ENCODE data around the gene EPS15. TPM values are rescaled to one million over a fixed set of nuclear protein-coding genes. Genes with fewer than 3 reads are reported as not detected.

The EPS15 gene
- total and polyA plus RNA-seq, 4 donors, result 8.8 to 52.1 (median 19.1) TPM

DNA sequence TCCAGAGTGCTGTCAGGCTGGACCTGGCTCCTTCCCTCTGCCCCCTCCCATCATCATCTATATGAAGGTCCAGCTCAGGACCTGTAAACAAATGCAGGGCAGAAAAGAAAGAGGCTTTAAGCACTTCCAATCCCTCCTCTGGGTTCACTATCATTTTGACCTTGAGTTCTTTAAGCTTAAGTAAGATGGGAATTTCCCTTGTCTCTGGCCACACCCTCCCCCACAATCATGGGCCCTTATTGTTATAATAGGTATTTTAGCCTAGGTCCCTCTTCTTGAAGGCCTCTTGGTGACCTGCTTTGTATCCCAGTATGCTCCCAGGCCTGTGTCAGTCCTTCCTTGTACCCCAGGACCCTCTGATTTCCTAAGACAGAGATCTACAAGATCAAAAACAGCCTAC lies 45.1 kb upstream of the EPS15 start:
- TF ChIP-seq EGR1 (IDR thresholded peaks at IDR 0.05; ENCODE audit: low read depth in 2 of 2), result no peak
- TF ChIP-seq, protein P1, sequence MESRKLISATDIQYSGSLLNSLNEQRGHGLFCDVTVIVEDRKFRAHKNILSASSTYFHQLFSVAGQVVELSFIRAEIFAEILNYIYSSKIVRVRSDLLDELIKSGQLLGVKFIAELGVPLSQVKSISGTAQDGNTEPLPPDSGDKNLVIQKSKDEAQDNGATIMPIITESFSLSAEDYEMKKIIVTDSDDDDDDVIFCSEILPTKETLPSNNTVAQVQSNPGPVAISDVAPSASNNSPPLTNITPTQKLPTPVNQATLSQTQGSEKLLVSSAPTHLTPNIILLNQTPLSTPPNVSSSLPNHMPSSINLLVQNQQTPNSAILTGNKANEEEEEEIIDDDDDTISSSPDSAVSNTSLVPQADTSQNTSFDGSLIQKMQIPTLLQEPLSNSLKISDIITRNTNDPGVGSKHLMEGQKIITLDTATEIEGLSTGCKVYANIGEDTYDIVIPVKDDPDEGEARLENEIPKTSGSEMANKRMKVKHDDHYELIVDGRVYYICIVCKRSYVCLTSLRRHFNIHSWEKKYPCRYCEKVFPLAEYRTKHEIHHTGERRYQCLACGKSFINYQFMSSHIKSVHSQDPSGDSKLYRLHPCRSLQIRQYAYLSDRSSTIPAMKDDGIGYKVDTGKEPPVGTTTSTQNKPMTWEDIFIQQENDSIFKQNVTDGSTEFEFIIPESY (IDR thresholded peaks at IDR 0.05), result no peak
- TF ChIP-seq FOXA1 (IDR thresholded peaks at IDR 0.05), result no peak
- TF ChIP-seq RXRA (IDR thresholded peaks at IDR 0.05), result peak in 1 of 2 donors; percentile 6
- TF ChIP-seq FOXA2 (IDR thresholded peaks at IDR 0.05), result no peak
- TF ChIP-seq JUND (IDR thresholded peaks at IDR 0.05), result no peak
- DNase-seq (ENCODE audit: low spot score), result no peak
- no peak overlapping the region for H3K9ac ChIP-seq (ENCODE audit: low read depth in 1 of 2, low read length in 2 of 2)
- H3K27ac ChIP-seq (ENCODE audit: low read depth in 1 of 2, low read length in 2 of 2), result no peak overlapping the region
- H3K27me3 ChIP-seq (ENCODE audit: control insufficient read depth in 4 of 4, insufficient read depth in 4 of 4, low read length in 3 of 4), result no peaks in the 10 kb centered on the region
- no peaks in the 10 kb centered on the region for H3K9me3 ChIP-seq (ENCODE audit: control insufficient read depth in 4 of 4, low read length in 3 of 4)
- H3K36me3 ChIP-seq (ENCODE audit: control insufficient read depth in 4 of 4, insufficient read depth in 3 of 4, low read depth in 1 of 4, low read length in 3 of 4), result no peaks in the 10 kb centered on the region
- H3K4me1 ChIP-seq (ENCODE audit: control insufficient read depth in 4 of 4, insufficient read depth in 4 of 4, low read length in 3 of 4), result peaks cover 3 to 11% (median 9%) of the 10 kb centered on the region in 4 donors
- H3K4me3 ChIP-seq (ENCODE audit: low read depth in 1 of 3, low read length in 3 of 3), result no peak overlapping the region

GRCh38 chr1:51561702-51562101 lies 42.6 kb upstream of the EPS15 start:
- no peak overlapping the region for H3K4me3 ChIP-seq (ENCODE audit: low read depth in 1 of 3, low read length in 3 of 3)
- no peaks in the 10 kb centered on the region for H3K9me3 ChIP-seq (ENCODE audit: control insufficient read depth in 4 of 4, low read length in 3 of 4)
- 95% methylated on average over 1 of the region's 1 CpG for WGBS
- TF ChIP-seq HNF4A (conservative IDR thresholded peaks at IDR 0.05) (no peak), CTCF (IDR thresholded peaks at IDR 0.05; ENCODE audit: low read depth, low read length, missing input control) (no peak), RAD21 (IDR thresholded peaks at IDR 0.05) (no peak), REST (IDR thresholded peaks at IDR 0.05) (no peak), NR2F2 (IDR thresholded peaks at IDR 0.05) (no peak)
- TF ChIP-seq, protein P2, sequence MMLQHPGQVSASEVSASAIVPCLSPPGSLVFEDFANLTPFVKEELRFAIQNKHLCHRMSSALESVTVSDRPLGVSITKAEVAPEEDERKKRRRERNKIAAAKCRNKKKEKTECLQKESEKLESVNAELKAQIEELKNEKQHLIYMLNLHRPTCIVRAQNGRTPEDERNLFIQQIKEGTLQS (IDR thresholded peaks at IDR 0.05), result no peak
- TF ChIP-seq, protein P1 (IDR thresholded peaks at IDR 0.05), result no peak
- DNase-seq (ENCODE audit: low spot score), result no peak
- H3K27me3 ChIP-seq (ENCODE audit: control insufficient read depth in 4 of 4, insufficient read depth in 4 of 4, low read length in 3 of 4), result no peaks in the 10 kb centered on the region
- H3K36me3 ChIP-seq (ENCODE audit: control insufficient read depth in 4 of 4, insufficient read depth in 3 of 4, low read depth in 1 of 4, low read length in 3 of 4), result no peaks in the 10 kb centered on the region
- peaks cover 3 to 11% (median 9%) of the 10 kb centered on the region in 4 donors for H3K4me1 ChIP-seq (ENCODE audit: control insufficient read depth in 4 of 4, insufficient read depth in 4 of 4, low read length in 3 of 4)
- H3K27ac ChIP-seq (ENCODE audit: low read depth in 1 of 2, low read length in 2 of 2), result no peak overlapping the region
- no peak overlapping the region for H3K9ac ChIP-seq (ENCODE audit: low read depth in 1 of 2, low read length in 2 of 2)

Measured in liver (tissue), 9 donors.